Measurements from ENCODE around the gene AGRP. TPM values are rescaled to one million over a fixed set of nuclear protein-coding genes. Genes with fewer than 3 reads are reported as not detected.

AGRP gene
- total and polyA plus RNA-seq, 2 of the 4 experiments (the other 2 are of a cell fraction), result not detected

DNA sequence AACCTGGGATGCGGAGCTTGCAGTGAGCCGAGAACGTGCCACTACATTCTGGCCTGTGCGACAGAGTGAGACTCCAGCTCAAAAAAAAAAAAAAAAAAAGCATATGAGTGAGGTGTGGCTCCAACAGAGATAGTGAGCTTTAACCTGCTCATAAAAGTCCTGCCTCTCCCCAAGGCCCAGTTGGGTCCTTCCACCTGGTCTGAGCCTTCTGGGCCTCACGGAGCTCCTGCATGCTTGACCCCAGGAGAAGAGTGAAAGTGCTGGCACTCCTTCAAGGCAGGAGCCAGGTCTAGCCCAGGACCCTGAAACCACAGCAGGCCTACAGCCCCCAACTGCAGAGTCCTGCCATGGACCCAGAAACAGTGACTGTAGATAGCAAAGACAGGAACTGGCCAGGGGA, 34.8 kb downstream of the AGRP start:
- Histone ChIP-seq H3K4ac (ENCODE audit: low read depth, low read length) (no peak overlapping the region), H2AFZ (replicated peaks; ENCODE audit: low read length, poor library complexity) (no peak overlapping the region), H2BK5ac (ENCODE audit: low read depth, low read length, poor library complexity, severe bottlenecking) (no peak overlapping the region), H3K27ac (ENCODE audit: insufficient read depth, low read length) (no peak overlapping the region), H2BK15ac (ENCODE audit: low read depth, low read length) (no peak overlapping the region), H3K56ac (ENCODE audit: extremely low read depth, insufficient read depth, low read length) (no peak overlapping the region), H2BK20ac (ENCODE audit: low read depth, low read length) (no peak overlapping the region), H2AK5ac (ENCODE audit: low read depth, low read length) (no peak overlapping the region), H4K91ac (ENCODE audit: insufficient read depth, low read depth, low read length) (no peak overlapping the region), H3K27me3 (ENCODE audit: control insufficient read depth, insufficient read depth, low read length) (no peaks in the 10 kb centered on the region), H3K4me2 (ENCODE audit: low read depth, low read length) (no peak overlapping the region), H3K4me1 (ENCODE audit: control insufficient read depth, insufficient read depth, low read length) (peaks cover 32% of the 10 kb centered on the region), H2BK120ac (ENCODE audit: low read depth, low read length) (no peak overlapping the region), H3K18ac (ENCODE audit: low read depth, low read length) (no peak overlapping the region), H3K9ac (ENCODE audit: low read depth, low read length) (no peak overlapping the region), H2AK9ac (replicated peaks; ENCODE audit: low read depth, low read length, poor library complexity) (no peak overlapping the region), H3K79me1 (ENCODE audit: low read depth in 1 of 2, low read length in 2 of 2) (peaks cover 7 to 54% of the 10 kb centered on the region in 2 experiments), H4K8ac (ENCODE audit: low read depth in 2 of 2, low read length in 2 of 2) (no peak overlapping the region), H3K36me3 (ENCODE audit: control insufficient read depth, insufficient read depth, low read length) (peaks cover 20% of the 10 kb centered on the region; the same call in 1 of the 2 replicates), H3K4me3 (ENCODE audit: insufficient read depth, low read depth, low read length) (no peak overlapping the region), H3K9me3 (ENCODE audit: control insufficient read depth, insufficient read depth, low read length) (no peaks in the 10 kb centered on the region), H3K14ac (replicated peaks; ENCODE audit: low read depth, low read length) (no peak overlapping the region), H4K20me1 (ENCODE audit: insufficient read depth, low read length) (peaks cover 63% of the 10 kb centered on the region), H3K9me1 (ENCODE audit: insufficient read depth, low read length) (peaks cover 11% of the 10 kb centered on the region; the same call in 1 of the 2 replicates), H4K5ac (ENCODE audit: low read depth, low read length) (no peak overlapping the region), H3K23ac (ENCODE audit: low read depth, low read length) (no peak overlapping the region)
- in situ Hi-C loops (cut with MboI; ENCODE audit: low sequenced_read_pairs) (no loop called here), intact Hi-C loops (cut with micrococcal nuclease) (no loop called here), dilution Hi-C loops (cut with HindIII; ENCODE audit: low sequenced_read_pairs, unreplicated experiment) (no loop called here)
- BruUV-seq (replicated peaks), result no TSS peak
- ChIA-PET POLR2A (ENCODE audit: unreplicated experiment) (interaction anchor here (0.6 kb wide), 1 partner anchor 25 kb away, joined by 4 read pairs; no protein-coding TSS in a partner anchor), CTCF (interaction anchor here (0.8 to 1.9 kb wide), 2 partner anchors 17 to 188 kb away, joined by 3 to 7 read pairs; no protein-coding TSS in a partner anchor)
- no CpG with 5 or more reads among the region's 5 CpGs for WGBS, 2 experiments (ENCODE audit: extremely low coverage in 2 of 2, insufficient read length in 1 of 2)
- DNase-seq (no peak), ATAC-seq (ENCODE audit: low read depth) (no peak)
- TF ChIP-seq MAFK (IDR thresholded peaks at IDR 0.05; ENCODE audit: low read depth, low read length) (no peak), CEBPB (IDR thresholded peaks at IDR 0.05; ENCODE audit: low read depth, low read length) (no peak), MXI1 (IDR thresholded peaks at IDR 0.05; ENCODE audit: borderline replicate concordance, low read depth, low read length) (no peak), RAD21 (IDR thresholded peaks at IDR 0.05; ENCODE audit: low read length) (no peak), CHD1 (IDR thresholded peaks at IDR 0.05; ENCODE audit: low read depth, low read length) (no peak), BHLHE40 (IDR thresholded peaks at IDR 0.05; ENCODE audit: low read depth, low read length) (no peak), RFX5 (IDR thresholded peaks at IDR 0.05; ENCODE audit: low read depth, low read length) (no peak)
- TF ChIP-seq, protein P1, sequence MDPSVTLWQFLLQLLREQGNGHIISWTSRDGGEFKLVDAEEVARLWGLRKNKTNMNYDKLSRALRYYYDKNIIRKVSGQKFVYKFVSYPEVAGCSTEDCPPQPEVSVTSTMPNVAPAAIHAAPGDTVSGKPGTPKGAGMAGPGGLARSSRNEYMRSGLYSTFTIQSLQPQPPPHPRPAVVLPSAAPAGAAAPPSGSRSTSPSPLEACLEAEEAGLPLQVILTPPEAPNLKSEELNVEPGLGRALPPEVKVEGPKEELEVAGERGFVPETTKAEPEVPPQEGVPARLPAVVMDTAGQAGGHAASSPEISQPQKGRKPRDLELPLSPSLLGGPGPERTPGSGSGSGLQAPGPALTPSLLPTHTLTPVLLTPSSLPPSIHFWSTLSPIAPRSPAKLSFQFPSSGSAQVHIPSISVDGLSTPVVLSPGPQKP (IDR thresholded peaks at IDR 0.05; ENCODE audit: borderline replicate concordance, low read depth, low read length), result no peak
- TF ChIP-seq, protein P2, sequence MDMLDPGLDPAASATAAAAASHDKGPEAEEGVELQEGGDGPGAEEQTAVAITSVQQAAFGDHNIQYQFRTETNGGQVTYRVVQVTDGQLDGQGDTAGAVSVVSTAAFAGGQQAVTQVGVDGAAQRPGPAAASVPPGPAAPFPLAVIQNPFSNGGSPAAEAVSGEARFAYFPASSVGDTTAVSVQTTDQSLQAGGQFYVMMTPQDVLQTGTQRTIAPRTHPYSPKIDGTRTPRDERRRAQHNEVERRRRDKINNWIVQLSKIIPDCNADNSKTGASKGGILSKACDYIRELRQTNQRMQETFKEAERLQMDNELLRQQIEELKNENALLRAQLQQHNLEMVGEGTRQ (IDR thresholded peaks at IDR 0.05; ENCODE audit: low read depth, low read length), result no peak
- TF ChIP-seq, protein P3, sequence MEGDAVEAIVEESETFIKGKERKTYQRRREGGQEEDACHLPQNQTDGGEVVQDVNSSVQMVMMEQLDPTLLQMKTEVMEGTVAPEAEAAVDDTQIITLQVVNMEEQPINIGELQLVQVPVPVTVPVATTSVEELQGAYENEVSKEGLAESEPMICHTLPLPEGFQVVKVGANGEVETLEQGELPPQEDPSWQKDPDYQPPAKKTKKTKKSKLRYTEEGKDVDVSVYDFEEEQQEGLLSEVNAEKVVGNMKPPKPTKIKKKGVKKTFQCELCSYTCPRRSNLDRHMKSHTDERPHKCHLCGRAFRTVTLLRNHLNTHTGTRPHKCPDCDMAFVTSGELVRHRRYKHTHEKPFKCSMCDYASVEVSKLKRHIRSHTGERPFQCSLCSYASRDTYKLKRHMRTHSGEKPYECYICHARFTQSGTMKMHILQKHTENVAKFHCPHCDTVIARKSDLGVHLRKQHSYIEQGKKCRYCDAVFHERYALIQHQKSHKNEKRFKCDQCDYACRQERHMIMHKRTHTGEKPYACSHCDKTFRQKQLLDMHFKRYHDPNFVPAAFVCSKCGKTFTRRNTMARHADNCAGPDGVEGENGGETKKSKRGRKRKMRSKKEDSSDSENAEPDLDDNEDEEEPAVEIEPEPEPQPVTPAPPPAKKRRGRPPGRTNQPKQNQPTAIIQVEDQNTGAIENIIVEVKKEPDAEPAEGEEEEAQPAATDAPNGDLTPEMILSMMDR (conservative IDR thresholded peaks at IDR 0.05; ENCODE audit: low read depth, low read length), result no peak
